HCT116 (cell line): ENCODE data around the gene CLCN4. TPM values are rescaled to one million over a fixed set of nuclear protein-coding genes. Genes with fewer than 3 reads are reported as not detected.

Experiments used
- ATAC-seq: fragments of 200-7000 bp; cut with Tn5 transposase; 2 replicates; pipeline ENCODE4 v1.9.1; 2020; ENCODE audit warnings: mild to moderate bottlenecking, moderate library complexity
- BruUV-seq: library from RNA; stranded (reverse); fragments of 400-500 nt; replicated peaks from 2 replicates; lab custom pipeline; 2021; lab: Mats Ljungman, UMichigan
- CTCF ChIA-PET: fragments of 300-600 bp; sonication (Branson Sonifier 250); formaldehyde crosslinking; loops from one replicate; lab custom pipeline; 2021; ENCODE audit warnings: antibody characterized with exemption; lab: Charles Lee
- POLR2A ChIA-PET: fragments of 300-600, 350-600 bp; sonication (Branson Sonifier 250); formaldehyde crosslinking; loops from one replicate; lab custom pipeline; 2021; ENCODE audit warnings: antibody characterized with exemption; lab: Charles Lee
- RAD21 ChIA-PET, 2 experiments: fragments of 300-600 bp; sonication (Branson Sonifier 250); formaldehyde crosslinking; loops; one replicate each; lab custom pipeline; 2023; ENCODE audit warnings: low total read pairs in 2 of 2; ENCODE audit not compliant: uncharacterized antibody in 2 of 2, unreplicated experiment in 2 of 2, low non-redundant PET in 1 of 2; lab: Charles Lee
- DNase-seq: peaks from one replicate; pipeline ENCODE4 v3.0.0-alpha.2; 2010; ENCODE audit warnings: low read depth, low spot score
- H2AFZ ChIP-seq: fragments of 200-600 bp; shearing (Covaris generic), sonication (generic); 2 replicates; pipeline ENCODE4 v1.6.1; 2017; ENCODE audit warnings: low read depth, mixed run types, mixed read lengths, antibody characterized with exemption, low read length; ENCODE audit not compliant: poor library complexity, severe bottlenecking
- H3K27ac ChIP-seq: 2 replicates; pipeline ENCODE4 v1.5.1; 2012; ENCODE audit warnings: low read depth, low read length
- H3K27me3 ChIP-seq: fragments of 200-600 bp; sonication (generic); 2 replicates; pipeline ENCODE4 v1.6.1; 2016; ENCODE audit warnings: mixed run types, low read length, mixed read lengths; ENCODE audit not compliant: insufficient read depth
- H3K36me3 ChIP-seq, 2 experiments: fragments of 200-500 bp in 1 of 2; fragments of 200-600 bp in 1 of 2; sonication (Bioruptor generic) in 1 of 2; sonication (generic) in 1 of 2; 2 replicates each; pipeline versions ENCODE4 v1.5.1 to v1.6.1; 2014 to 2016; ENCODE audit warnings: low read length in 2 of 2, inconsistent platforms in 1 of 2, mixed read lengths in 1 of 2, mixed run types in 1 of 2; ENCODE audit not compliant: insufficient read depth in 2 of 2, control insufficient read depth in 1 of 2
- H3K4me1 ChIP-seq, 2 experiments: fragments of 200-600 bp in 1 of 2; sonication (generic) in 1 of 2; 2 replicates each; pipeline versions ENCODE4 v1.5.1 to v1.6.1; 2012 to 2017; ENCODE audit warnings: low read length in 2 of 2, inconsistent platforms in 1 of 2, mild to moderate bottlenecking in 1 of 2, mixed read lengths in 1 of 2, mixed run types in 1 of 2, moderate library complexity in 1 of 2; ENCODE audit not compliant: insufficient read depth in 2 of 2, control insufficient read depth in 1 of 2
- H3K4me2 ChIP-seq: fragments of 200-600 bp; sonication (generic); 2 replicates; pipeline ENCODE4 v1.6.1; 2017; ENCODE audit warnings: mixed run types, low read length, mixed read lengths
- H3K4me3 ChIP-seq, 2 experiments: fragments of 200-600 bp in 1 of 2; sonication (generic) in 1 of 2; replicated peaks in 1 of 2; 2 replicates each; pipeline ENCODE4 v1.5.1; 2011 to 2016; ENCODE audit warnings: low read length in 2 of 2, control low read depth in 1 of 2, low read depth in 1 of 2, mild to moderate bottlenecking in 1 of 2, mixed read lengths in 1 of 2, mixed run types in 1 of 2
- H3K79me2 ChIP-seq: fragments of 200-600 bp; sonication (generic); 2 replicates; pipeline ENCODE4 v1.6.1; 2017; ENCODE audit warnings: mild to moderate bottlenecking, mixed run types, low read length, moderate library complexity, mixed read lengths; ENCODE audit not compliant: insufficient read depth
- H3K9ac ChIP-seq: fragments of 200-600 bp; sonication (generic); 2 replicates; pipeline ENCODE4 v1.6.1; 2016; ENCODE audit warnings: low read length, mixed read lengths
- H3K9me2 ChIP-seq: fragments of 200-600 bp; sonication (generic), shearing (Covaris generic); 2 replicates; pipeline ENCODE4 v1.6.1; 2017; ENCODE audit warnings: mixed run types, mild to moderate bottlenecking, moderate library complexity; ENCODE audit not compliant: insufficient read depth
- H3K9me3 ChIP-seq, 2 experiments: fragments of 200-500 bp in 1 of 2; fragments of 200-600 bp in 1 of 2; sonication (Bioruptor generic) in 1 of 2; sonication (generic) in 1 of 2; 2 replicates each; pipeline ENCODE4 v1.6.1; 2014 to 2017; ENCODE audit warnings: low read length in 2 of 2, mixed read lengths in 2 of 2, inconsistent platforms in 1 of 2, low read depth in 1 of 2, mild to moderate bottlenecking in 1 of 2, mixed run types in 1 of 2, moderate library complexity in 1 of 2; ENCODE audit not compliant: control insufficient read depth in 1 of 2, insufficient read depth in 1 of 2
- H4K20me1 ChIP-seq: fragments of 200-600 bp; sonication (generic), shearing (Covaris generic); 2 replicates; pipeline ENCODE4 v1.6.1; 2017; ENCODE audit warnings: mixed run types, mild to moderate bottlenecking, moderate library complexity; ENCODE audit not compliant: insufficient read depth
- ATF3 ChIP-seq: IDR thresholded peaks from 2 replicates; pipeline ENCODE4 v1.6.1; 2012
- CBX3 ChIP-seq: IDR thresholded peaks from 2 replicates; pipeline ENCODE4 v1.6.1; 2012; ENCODE audit warnings: low read depth
- CEBPB ChIP-seq: IDR thresholded peaks from 2 replicates; pipeline ENCODE4 v1.6.1; 2012; ENCODE audit warnings: low read depth
- CTCF ChIP-seq, 3 experiments: fragments of 200-600 bp in 1 of 3; sonication (generic) in 1 of 3; IDR thresholded peaks in 2 of 3; conservative IDR thresholded peaks in 1 of 3; 2 replicates each; pipeline ENCODE4 v1.5.1; 2012 to 2017; ENCODE audit warnings: low read depth in 2 of 3, low read length in 2 of 3, antibody characterized with exemption in 1 of 3, borderline replicate concordance in 1 of 3, control low read depth in 1 of 3, mild to moderate bottlenecking in 1 of 3, mixed read lengths in 1 of 3, mixed run types in 1 of 3, moderate library complexity in 1 of 3; ENCODE audit not compliant: insufficient read depth in 1 of 3
- EZH2 ChIP-seq: fragments of 200-600 bp; sonication (generic); IDR thresholded peaks from 2 replicates; pipeline ENCODE4 v1.6.1; 2017; ENCODE audit warnings: antibody characterized with exemption, mixed run types
- EZH2phosphoT487 ChIP-seq: fragments of 200-600 bp; IDR thresholded peaks from 2 replicates; pipeline ENCODE4 v1.6.1; 2018; ENCODE audit warnings: antibody characterized with exemption, borderline replicate concordance
- FOSL1 ChIP-seq: IDR thresholded peaks from 2 replicates; pipeline ENCODE4 v1.6.1; 2012; ENCODE audit warnings: low read depth
- JUND ChIP-seq: IDR thresholded peaks from 2 replicates; pipeline ENCODE4 v1.6.1; 2012
- MAX ChIP-seq: IDR thresholded peaks from 2 replicates; pipeline ENCODE4 v1.6.1; 2012
- POLR2AphosphoS5 ChIP-seq: IDR thresholded peaks from 2 replicates; pipeline ENCODE4 v1.6.1; 2011; ENCODE audit warnings: mild to moderate bottlenecking, low read depth, low read length, moderate library complexity
- SRF ChIP-seq: IDR thresholded peaks from 2 replicates; pipeline ENCODE4 v1.6.1; 2012; ENCODE audit warnings: low read depth
- YY1 ChIP-seq: IDR thresholded peaks from 2 replicates; pipeline ENCODE4 v1.6.1; 2011; ENCODE audit warnings: low read length, low read depth, moderate library complexity, mild to moderate bottlenecking; ENCODE audit not compliant: insufficient replicate concordance; ENCODE audit errors: extremely low read depth
- ZFX ChIP-seq: fragments of 450-650 bp; IDR thresholded peaks from 2 replicates; pipeline ENCODE4 v1.6.1; 2017
- intact Hi-C: fragments of 100-400 bp; cut with micrococcal nuclease; formaldehyde crosslinking; loops from 2 replicates; pipeline ENCODE4 v1.10.0; 2022
- total RNA-seq: library from RNA; stranded (reverse); gene quantifications from one replicate; pipeline ENCODE4 v1.2.1, GENCODE V29; 2021; ENCODE audit not compliant: unreplicated experiment

Gene CLCN4
- total RNA-seq, 1 experiment from 2014 or later = 3.1 TPM

- TF ChIP-seq SRF = no peak
- TF ChIP-seq POLR2AphosphoS5 = no peak
- no peak for TF ChIP-seq FOSL1
- no peak for TF ChIP-seq ZFX
- TF ChIP-seq CEBPB = no peak
- no peak for TF ChIP-seq EZH2phosphoT487
- no peak for TF ChIP-seq CBX3
- TF ChIP-seq MAX = no peak
- no peak for TF ChIP-seq CTCF (IDR thresholded peaks at IDR 0.05 in 2 of 3, conservative IDR thresholded peaks at IDR 0.05 in 1 of 3; ENCODE audit: borderline replicate concordance in 1 of 3, insufficient read depth in 1 of 3, low read depth in 2 of 3, low read length in 2 of 3)
- TF ChIP-seq EZH2 = no peak
- no peak for TF ChIP-seq YY1
- no peak for TF ChIP-seq ATF3
- TF ChIP-seq JUND = no peak
- H3K9me2 ChIP-seq = no peaks in the 10 kb centered on the region
- ChIA-PET RAD21 (no interaction called here), POLR2A (no interaction called here), CTCF (no interaction called here)
- H4K20me1 ChIP-seq = no peaks in the 10 kb centered on the region
- no peaks in the 10 kb centered on the region for H3K4me1 ChIP-seq
- DNase-seq (no peak), ATAC-seq (no peak)
- no peak overlapping the region for H2AFZ ChIP-seq
- H3K36me3 ChIP-seq = no peaks in the 10 kb centered on the region
- BruUV-seq = no TSS peak
- no peaks in the 10 kb centered on the region for H3K9me3 ChIP-seq
- H3K27me3 ChIP-seq = no peaks in the 10 kb centered on the region
- intact Hi-C loops = no loop called here
- no peak overlapping the region for H3K4me3 ChIP-seq
- H3K27ac ChIP-seq = no peak overlapping the region
- H3K9ac ChIP-seq = no peak overlapping the region
- H3K79me2 ChIP-seq = no peaks in the 10 kb centered on the region
- no peak overlapping the region for H3K4me2 ChIP-seq
Observed at GRCh38 chrX:10143071-10143983, 13.4 kb upstream of the CLCN4 start.
